Measurements from ENCODE around the gene CACNB3. TPM values are rescaled to one million over a fixed set of nuclear protein-coding genes. Genes with fewer than 3 reads are reported as not detected.
A peak's percentile ranks its signal among the peaks of the same experiment; 100 is the strongest.

Gene CACNB3
- total and polyA plus RNA-seq, 2 of the 13 experiments (the other 11 are each of a cell fraction or from before 2014, with no cell fraction given) = 0.29 to 0.54 TPM

DNA sequence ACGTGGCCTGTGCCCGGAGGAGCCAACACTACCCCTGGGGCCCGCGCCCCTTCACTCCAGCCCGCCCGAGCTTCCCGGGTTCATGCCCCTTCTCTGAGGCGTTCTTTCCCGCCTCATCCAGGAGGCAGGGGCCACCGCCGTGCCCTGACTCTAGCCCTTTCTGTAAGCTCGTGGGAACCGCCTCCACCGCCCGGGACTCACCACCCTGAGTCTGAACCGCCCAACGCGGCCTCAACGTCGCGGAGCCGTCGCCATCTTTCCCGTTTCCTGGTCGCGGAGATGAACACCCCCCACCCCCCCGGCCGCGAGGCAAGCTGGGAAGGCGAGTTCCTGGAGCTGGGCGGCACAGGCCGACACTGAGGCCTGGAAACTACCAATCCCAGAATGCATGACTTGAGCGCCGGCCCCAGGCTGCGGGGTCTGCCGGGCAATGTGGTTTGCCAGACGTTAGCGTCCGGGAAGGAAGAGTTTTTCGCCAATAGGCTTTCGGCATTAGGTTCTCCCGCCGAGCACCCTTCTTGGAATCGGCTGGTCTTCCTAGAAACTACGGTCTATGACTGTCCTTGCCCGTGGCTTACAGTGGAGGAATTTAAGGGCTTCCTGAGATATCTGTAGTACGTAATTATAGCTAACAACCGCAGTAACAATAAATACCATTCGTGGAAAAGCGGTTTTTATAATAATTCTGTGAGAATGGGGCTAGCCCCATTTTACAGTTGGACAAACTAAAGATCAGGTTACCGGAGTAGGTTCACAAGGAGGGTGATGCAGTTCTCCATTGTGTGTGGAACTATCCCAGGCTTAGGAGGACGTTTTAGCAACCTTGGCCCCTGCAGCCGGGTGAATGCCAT is 33.8 kb downstream of the CACNB3 start, which contains the start of gene DDX23 (continued):
- TF ChIP-seq, protein P1, sequence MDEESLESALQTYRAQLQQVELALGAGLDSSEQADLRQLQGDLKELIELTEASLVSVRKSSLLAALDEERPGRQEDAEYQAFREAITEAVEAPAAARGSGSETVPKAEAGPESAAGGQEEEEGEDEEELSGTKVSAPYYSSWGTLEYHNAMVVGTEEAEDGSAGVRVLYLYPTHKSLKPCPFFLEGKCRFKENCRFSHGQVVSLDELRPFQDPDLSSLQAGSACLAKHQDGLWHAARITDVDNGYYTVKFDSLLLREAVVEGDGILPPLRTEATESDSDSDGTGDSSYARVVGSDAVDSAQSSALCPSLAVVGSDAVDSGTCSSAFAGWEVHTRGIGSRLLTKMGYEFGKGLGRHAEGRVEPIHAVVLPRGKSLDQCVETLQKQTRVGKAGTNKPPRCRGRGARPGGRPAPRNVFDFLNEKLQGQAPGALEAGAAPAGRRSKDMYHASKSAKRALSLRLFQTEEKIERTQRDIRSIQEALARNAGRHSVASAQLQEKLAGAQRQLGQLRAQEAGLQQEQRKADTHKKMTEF (CRISPR knock-in tag; IDR thresholded peaks at IDR 0.05) = peak; percentile 74; the same call in 1 of the 2 replicates
- TF ChIP-seq PTBP1 (IDR thresholded peaks at IDR 0.05; ENCODE audit: low read depth, low read length, poor library complexity, severe bottlenecking) = no peak
- no peak for TF ChIP-seq CEBPG (CRISPR knock-in tag; IDR thresholded peaks at IDR 0.05)
- TF ChIP-seq KAT2B (IDR thresholded peaks at IDR 0.05; ENCODE audit: borderline replicate concordance, low read depth, low read length) = no peak
- TF ChIP-seq SP5 (CRISPR knock-in tag; IDR thresholded peaks at IDR 0.05; ENCODE audit: borderline replicate concordance, low read depth) = no peak
- TF ChIP-seq, protein P2, sequence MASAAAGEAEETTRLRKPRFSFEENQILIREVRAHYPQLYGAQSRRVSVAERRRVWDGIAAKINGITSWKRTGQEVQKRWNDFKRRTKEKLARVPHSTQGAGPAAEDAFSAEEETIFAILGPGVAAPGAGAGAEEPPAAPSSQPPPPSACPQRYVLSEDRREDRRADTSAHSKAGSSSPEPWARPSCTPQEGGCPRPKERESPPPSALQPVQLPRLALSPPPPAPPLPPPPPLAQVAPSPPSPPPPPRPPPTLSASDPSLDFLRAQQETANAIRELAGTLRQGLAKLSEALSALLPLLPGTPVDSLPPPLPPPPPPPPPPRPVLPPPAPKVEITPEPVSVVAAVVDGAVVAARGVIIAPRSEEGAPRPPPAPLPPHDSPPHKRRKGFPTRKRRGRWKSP (CRISPR knock-in tag; IDR thresholded peaks at IDR 0.05) = peak; percentile 42
- TF ChIP-seq, protein P3, sequence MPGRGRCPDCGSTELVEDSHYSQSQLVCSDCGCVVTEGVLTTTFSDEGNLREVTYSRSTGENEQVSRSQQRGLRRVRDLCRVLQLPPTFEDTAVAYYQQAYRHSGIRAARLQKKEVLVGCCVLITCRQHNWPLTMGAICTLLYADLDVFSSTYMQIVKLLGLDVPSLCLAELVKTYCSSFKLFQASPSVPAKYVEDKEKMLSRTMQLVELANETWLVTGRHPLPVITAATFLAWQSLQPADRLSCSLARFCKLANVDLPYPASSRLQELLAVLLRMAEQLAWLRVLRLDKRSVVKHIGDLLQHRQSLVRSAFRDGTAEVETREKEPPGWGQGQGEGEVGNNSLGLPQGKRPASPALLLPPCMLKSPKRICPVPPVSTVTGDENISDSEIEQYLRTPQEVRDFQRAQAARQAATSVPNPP (CRISPR knock-in tag; IDR thresholded peaks at IDR 0.05) = no peak
- no peak for TF ChIP-seq MIER2 (CRISPR knock-in tag; IDR thresholded peaks at IDR 0.05)
- TF ChIP-seq ZKSCAN8 (CRISPR knock-in tag; IDR thresholded peaks at IDR 0.05; ENCODE audit: borderline replicate concordance) = peak; percentile 45; the same call in 1 of the 2 replicates
- TF ChIP-seq NCOR1 (IDR thresholded peaks at IDR 0.05; ENCODE audit: borderline replicate concordance, low read length) = no peak
- TF ChIP-seq ZKSCAN5 (CRISPR knock-in tag; IDR thresholded peaks at IDR 0.05) = no peak
- TF ChIP-seq NFKB2 (CRISPR knock-in tag; IDR thresholded peaks at IDR 0.05; ENCODE audit: borderline replicate concordance) = peak; percentile 89; the same call in 1 of the 2 replicates
- TF ChIP-seq SRSF9 (IDR thresholded peaks at IDR 0.05; ENCODE audit: borderline replicate concordance, insufficient read depth, low read depth, low read length, poor library complexity, severe bottlenecking) = no peak
- TF ChIP-seq HNRNPUL1 (IDR thresholded peaks at IDR 0.05; ENCODE audit: low read depth, low read length) = no peak
- TF ChIP-seq, protein P4, sequence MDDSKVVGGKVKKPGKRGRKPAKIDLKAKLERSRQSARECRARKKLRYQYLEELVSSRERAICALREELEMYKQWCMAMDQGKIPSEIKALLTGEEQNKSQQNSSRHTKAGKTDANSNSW (CRISPR knock-in tag; IDR thresholded peaks at IDR 0.05; ENCODE audit: borderline replicate concordance) = 0 out of 2 replicates have a peak, but pooled peaks have one; percentile 60
- TF ChIP-seq CHD2 (IDR thresholded peaks at IDR 0.05; ENCODE audit: low read depth, low read length) = peak; percentile 71; the same call in 1 of the 2 replicates
- TF ChIP-seq STAT5B (CRISPR knock-in tag; IDR thresholded peaks at IDR 0.05) = 0 out of 2 replicates have a peak, but pooled peaks have one; percentile 32
- TF ChIP-seq ARNTL (CRISPR knock-in tag; IDR thresholded peaks at IDR 0.05) = no peak
- TF ChIP-seq ZC3H4 (CRISPR knock-in tag; IDR thresholded peaks at IDR 0.05; ENCODE audit: borderline replicate concordance) = no peak
- TF ChIP-seq, protein P5, sequence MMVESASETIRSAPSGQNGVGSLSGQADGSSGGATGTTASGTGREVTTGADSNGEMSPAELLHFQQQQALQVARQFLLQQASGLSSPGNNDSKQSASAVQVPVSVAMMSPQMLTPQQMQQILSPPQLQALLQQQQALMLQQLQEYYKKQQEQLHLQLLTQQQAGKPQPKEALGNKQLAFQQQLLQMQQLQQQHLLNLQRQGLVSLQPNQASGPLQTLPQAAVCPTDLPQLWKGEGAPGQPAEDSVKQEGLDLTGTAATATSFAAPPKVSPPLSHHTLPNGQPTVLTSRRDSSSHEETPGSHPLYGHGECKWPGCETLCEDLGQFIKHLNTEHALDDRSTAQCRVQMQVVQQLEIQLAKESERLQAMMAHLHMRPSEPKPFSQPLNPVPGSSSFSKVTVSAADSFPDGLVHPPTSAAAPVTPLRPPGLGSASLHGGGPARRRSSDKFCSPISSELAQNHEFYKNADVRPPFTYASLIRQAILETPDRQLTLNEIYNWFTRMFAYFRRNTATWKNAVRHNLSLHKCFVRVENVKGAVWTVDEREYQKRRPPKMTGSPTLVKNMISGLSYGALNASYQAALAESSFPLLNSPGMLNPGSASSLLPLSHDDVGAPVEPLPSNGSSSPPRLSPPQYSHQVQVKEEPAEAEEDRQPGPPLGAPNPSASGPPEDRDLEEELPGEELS (CRISPR knock-in tag; IDR thresholded peaks at IDR 0.05) = peak; percentile 70
- TF ChIP-seq RXRB (CRISPR knock-in tag; IDR thresholded peaks at IDR 0.05; ENCODE audit: borderline replicate concordance) = peak; percentile 10; the same call in 1 of the 2 replicates
- TF ChIP-seq ZNF776 (CRISPR knock-in tag; IDR thresholded peaks at IDR 0.05) = peak; percentile 69; the same call in 1 of the 2 replicates
- no peak for TF ChIP-seq SMYD3 (CRISPR knock-in tag; IDR thresholded peaks at IDR 0.05)
- no peak for TF ChIP-seq ZNF616 (CRISPR knock-in tag; IDR thresholded peaks at IDR 0.05; ENCODE audit: low read depth)
